GM19351 (cell line): ENCODE results near the gene CCHCR1.

Experiments used
- ATAC-seq: cut with Tn5 transposase; IDR thresholded peaks from one replicate; pipeline ENCODE4 v1.9.1; 2021; ENCODE audit warnings: mild to moderate bottlenecking, moderate library complexity; ENCODE audit not compliant: unreplicated experiment

CCHCR1 gene

DNA sequence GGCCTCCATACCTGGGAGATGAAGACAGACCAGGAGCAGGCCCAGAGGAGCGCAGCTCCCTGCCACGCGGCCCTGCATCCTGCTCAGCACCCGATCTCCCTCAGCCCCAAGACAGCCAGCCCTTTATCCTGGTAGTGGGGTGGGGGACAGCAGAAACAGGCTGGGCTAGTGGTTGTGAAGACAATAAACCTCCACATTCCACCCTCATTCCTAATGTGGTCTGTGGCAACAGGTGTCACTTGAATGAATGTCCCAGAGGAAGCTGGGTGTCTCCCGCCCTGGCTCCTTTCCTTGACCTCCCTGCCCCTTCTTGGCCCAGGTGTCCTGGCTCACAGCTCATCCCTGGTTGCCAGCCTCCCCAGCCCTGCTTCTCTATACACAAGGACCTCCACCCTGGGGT lies 45.1 kb downstream of the CCHCR1 start, which contains the start of gene C6orf15:
C6orf15 (minus strand) TSS at position 98 of the 400 bp plus-strand sequence; CDS start at position 78, 20 bp downstream.
- ATAC-seq, result no peak

DNA sequence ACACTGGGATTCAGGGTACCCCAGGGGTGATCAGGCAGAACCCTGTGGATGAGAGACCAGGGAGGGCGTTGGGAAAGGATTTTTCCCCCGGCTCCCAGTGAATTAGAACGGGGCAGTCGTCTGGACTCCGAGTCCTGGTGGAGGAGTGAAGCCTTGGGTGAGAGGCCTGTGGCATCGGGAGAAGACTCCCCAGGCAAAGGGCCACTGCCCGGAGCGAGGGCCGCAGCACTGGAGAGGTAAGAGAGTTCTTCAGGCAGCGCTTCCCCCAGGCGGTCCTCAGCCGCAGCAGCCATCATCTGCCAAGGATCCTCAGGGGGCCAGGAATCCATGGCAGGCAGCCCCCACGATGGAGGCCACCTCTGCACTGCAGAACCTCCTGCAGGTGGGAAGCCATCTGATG lies 45.9 kb downstream of the CCHCR1 start:
- no peak for ATAC-seq

DNA sequence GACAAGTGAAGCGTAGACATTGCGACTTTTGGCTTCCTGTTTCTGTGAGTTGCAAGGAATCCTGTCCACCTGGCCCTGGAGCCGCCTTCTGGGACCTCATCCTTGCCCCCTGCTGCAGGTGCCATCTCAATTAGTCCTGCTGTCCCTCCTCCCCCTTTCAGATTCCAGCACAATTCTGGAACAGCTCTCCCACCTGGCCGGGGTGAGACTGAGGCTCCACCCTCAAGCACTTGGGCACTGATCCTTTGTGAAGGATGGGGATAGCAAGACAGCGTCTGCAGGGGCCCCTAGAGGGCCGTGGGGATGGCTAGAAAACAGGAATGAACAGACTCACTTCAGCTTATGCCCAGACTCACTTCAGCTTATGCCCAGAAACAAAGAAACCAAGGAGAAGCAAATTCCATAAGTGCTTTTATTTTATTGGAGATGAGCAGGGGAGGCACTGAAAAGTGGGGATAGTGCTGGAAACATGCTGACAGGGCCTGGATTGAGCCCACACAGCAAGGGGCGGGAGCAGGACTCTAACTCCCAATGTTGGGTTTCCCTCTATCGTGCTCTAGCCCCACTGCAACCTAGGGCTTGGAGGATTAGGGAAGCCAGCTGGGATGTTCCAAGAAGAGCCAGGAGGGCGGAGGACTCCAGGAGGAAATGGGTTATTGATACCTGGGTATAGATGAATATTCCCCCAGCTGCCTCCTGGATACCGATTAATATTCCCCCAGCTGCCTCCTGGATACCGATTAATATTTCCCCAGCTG lies 46.6 kb downstream of the CCHCR1 start:
- no peak for ATAC-seq

DNA sequence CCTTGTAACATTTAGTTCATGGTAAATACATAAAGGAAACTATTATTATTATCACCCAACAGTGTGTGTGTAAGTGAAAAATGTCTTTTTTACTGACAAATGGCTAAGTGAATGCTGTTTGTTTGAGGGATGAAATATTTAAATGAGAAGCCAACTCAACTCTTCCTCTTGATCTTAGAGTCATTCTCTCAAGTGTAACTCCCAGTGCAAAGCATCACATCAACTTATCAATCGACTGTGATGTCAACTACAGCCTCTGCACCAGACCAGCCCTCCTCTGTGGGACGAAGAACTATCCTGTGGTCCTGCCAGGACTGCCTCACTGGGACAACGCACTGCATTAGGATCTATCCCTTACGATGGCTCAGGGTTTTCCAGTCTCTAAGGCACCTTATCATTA lies 50.5 kb downstream of the CCHCR1 start:
- no peak for ATAC-seq

DNA sequence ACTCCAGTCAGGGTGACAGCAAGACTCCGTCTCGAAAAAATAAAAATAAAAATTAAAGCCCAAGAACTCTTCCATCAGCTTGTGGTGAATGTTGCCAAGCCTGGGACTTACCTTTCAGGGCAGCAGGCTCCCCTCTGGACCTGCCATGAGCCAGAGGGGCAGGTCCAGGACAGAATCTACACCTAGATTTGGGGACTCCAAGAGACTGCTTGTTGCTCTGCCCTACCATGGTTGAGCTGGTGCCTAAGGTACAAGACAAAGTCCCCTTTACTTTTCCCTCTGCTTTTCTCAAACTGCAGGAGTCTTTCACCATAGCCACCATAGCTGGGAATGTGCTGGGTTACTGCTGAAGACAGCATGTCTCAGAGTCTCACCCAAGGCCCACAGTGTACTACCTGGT lies 54.5 kb downstream of the CCHCR1 start:
- ATAC-seq, result no peak

DNA sequence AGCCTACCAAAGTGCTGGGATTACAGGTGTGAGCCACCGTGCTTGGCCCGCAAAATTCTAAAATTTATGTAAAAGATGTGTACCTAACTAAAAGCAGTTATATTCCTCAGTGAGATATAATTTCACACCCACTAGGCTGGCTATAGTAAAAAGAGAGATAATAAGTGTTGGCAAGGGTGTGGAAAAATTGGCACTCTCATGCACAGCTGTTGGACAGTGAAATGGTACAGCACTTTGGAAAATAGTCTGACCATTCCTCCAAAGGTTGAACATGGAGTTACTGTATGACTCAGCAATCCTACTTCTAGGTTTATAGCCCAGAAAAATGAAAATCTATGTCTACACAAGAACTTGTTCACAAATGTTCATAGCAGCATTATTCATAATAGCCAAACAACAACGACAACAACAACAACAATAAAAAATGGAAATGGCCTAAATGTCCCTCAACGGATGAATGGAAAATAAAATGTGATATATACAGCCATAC lies 59.1 kb downstream of the CCHCR1 start:
- no peak for ATAC-seq

DNA sequence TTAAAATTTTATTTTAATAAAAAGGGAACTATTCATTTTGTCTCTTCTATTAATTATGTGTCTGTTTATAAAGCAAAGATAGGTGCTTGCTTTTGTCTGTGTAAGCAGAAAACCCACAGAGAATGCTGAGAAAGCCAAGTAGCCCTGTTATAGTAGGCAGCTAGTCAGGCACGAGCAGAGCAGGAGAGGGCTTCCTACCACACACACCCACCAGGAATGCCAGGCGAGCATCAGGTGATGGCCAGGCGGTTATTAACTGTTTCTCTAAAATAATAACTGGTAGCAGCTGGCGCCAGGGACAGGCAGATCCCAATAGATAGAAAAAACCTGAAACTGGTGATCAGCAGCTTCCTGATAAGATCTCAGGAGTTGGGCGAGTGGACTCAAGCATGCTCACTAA lies 60.9 kb downstream of the CCHCR1 start:
- ATAC-seq, result no peak

DNA sequence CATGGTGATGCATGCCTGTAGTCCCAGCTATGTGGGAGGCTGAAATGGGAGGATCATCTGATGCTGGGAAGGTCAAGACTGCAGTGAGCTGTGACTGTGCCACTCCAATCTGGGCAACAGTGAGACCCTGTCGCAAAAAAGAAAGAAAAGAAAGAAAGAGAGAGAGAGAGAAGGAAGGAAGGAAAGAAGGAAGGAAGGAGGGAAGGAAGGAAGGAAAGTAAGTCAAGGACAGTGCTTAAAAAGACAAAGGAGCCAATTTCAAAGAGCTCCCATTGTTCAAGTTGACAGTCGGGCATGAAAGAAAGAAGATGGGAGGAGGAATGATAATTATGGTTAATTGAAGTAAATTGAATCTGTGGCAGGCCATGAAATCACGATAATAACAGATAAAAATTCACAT lies 61.4 kb downstream of the CCHCR1 start:
- no peak for ATAC-seq

DNA sequence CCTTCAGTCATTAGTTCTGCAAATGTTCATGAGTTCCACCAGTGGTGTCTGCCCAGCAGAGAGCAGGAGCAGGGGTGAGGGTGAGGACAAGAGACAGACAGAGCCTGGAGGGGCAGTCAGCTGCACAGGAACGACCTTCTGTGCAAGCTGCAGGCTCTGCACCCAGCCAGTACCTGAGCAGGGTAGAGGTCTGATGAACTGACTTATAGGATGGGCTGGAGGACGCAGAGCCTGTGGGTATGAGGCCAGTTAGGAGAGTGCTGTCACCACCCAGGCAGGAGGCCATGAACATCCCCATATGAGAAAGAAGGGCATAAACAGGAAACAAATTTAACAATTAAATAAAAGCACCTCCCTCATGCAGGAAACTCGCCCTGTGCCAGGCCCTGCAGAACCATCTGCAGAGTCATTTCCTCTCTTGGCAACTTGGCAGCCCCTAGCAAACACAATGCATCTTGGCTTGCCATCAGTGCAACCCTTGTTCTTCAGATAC lies 63.2 kb downstream of the CCHCR1 start:
- no peak for ATAC-seq

DNA sequence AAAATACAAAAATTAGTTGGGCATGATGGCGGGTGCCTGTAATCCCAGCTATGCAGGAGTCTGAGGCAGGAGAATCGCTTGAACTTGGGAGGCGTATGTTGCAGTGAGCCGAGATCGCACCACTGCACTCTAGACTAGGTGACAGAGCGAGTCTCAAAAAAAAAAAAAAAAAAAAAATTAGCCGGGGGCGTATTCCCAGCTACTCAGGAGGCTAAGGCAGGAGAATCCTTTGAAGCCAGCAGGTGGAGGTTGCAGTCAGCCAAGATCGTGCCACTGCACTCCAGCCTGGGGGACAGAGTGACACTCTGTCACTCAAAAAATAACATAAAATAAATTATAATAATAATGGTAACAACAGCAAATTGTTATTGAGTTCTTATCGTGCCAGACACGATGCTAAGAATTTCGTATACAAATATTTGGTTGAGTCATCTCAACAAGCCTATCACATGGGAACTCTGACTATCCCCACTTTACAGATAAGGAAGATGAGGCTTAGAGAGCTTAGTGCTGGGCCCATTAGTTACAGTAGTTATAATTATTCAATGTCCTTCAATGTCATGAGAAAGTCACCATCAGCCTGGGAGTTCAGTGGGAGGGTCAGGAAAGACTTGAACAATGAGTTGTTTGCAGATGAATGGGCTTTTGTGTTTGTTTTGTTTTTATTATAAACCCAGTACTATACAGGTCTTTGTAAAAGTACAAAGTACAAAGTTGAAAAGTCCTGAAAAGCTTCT lies 64.7 kb downstream of the CCHCR1 start:
- no peak for ATAC-seq
